Measurements from ENCODE around the gene EDNRA.

DNA sequence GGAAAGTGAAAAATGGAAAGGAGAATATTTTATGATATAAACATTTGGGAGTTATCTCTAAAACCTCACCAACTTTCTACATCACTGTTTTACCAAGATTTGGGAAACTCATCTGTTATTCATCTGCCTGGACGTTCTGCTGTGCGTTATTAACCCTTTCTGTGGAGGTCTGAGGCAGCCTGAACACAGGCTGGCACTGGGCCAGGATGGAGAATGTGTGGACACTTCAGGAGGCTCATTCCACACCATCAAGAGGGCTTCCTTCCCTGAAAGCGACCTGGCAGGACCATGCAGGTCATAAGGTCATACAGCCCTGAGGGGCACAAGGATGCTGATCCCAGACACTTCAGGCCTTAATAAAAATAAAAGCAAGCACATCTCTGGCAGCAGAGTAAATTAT, 105.1 kb downstream of the EDNRA start:
- TF ChIP-seq, protein P1, sequence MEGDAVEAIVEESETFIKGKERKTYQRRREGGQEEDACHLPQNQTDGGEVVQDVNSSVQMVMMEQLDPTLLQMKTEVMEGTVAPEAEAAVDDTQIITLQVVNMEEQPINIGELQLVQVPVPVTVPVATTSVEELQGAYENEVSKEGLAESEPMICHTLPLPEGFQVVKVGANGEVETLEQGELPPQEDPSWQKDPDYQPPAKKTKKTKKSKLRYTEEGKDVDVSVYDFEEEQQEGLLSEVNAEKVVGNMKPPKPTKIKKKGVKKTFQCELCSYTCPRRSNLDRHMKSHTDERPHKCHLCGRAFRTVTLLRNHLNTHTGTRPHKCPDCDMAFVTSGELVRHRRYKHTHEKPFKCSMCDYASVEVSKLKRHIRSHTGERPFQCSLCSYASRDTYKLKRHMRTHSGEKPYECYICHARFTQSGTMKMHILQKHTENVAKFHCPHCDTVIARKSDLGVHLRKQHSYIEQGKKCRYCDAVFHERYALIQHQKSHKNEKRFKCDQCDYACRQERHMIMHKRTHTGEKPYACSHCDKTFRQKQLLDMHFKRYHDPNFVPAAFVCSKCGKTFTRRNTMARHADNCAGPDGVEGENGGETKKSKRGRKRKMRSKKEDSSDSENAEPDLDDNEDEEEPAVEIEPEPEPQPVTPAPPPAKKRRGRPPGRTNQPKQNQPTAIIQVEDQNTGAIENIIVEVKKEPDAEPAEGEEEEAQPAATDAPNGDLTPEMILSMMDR (IDR thresholded peaks at IDR 0.05), result no peak
- TF ChIP-seq POLR2A (IDR thresholded peaks at IDR 0.05), result no peak
